Measurements from ENCODE around the gene WNT9A.

The WNT9A gene

GRCh38 chr1:227953022-227953412, 5.3 kb upstream of the WNT9A start:
- FAIRE-seq, result no peak

- no peak for FAIRE-seq
These were observed 4.8 kb upstream of the WNT9A start for GRCh38 chr1:227952374-227953021.

- no peak for FAIRE-seq
These were observed 4.1 kb upstream of the WNT9A start for GRCh38 chr1:227951624-227952373.

GRCh38 chr1:227950735-227951346, 3.1 kb upstream of the WNT9A start:
- no peak for FAIRE-seq

- no peak for FAIRE-seq
These were observed 2.4 kb upstream of the WNT9A start for GRCh38 chr1:227949954-227950734.

GRCh38 chr1:227949341-227949921, 1.7 kb upstream of the WNT9A start:
- no peak for FAIRE-seq

GRCh38 chr1:227948493-227949260, 945 bp upstream of the WNT9A start:
- FAIRE-seq, result no peak

- no peak for FAIRE-seq
These were observed 401 bp downstream of the WNT9A start for GRCh38 chr1:227947386-227947675.

GRCh38 chr1:227946624-227947385, 927 bp downstream of the WNT9A start:
- FAIRE-seq, result no peak

GRCh38 chr1:227945891-227946623, 1.7 kb downstream of the WNT9A start:
- FAIRE-seq, result no peak

GRCh38 chr1:227944931-227945890, 2.5 kb downstream of the WNT9A start:
- no peak for FAIRE-seq

GRCh38 chr1:227944090-227944930, 3.4 kb downstream of the WNT9A start:
- FAIRE-seq, result no peak

GRCh38 chr1:227943381-227944089, 4.2 kb downstream of the WNT9A start:
- no peak for FAIRE-seq

GRCh38 chr1:227942716-227943261, 4.9 kb downstream of the WNT9A start:
- FAIRE-seq, result no peak

GRCh38 chr1:227942021-227942715, 5.6 kb downstream of the WNT9A start:
- no peak for FAIRE-seq

- no peak for FAIRE-seq
These were observed 6.2 kb downstream of the WNT9A start for GRCh38 chr1:227941509-227942020.

- no peak for FAIRE-seq
These were observed 6.9 kb downstream of the WNT9A start for GRCh38 chr1:227940791-227941241.

All from G401.6 (cell line).